Sigmoid colon (tissue), 3 donors: ENCODE measurements around the gene MBD3L2.
"Not testable (repeated sequence)": the region's sequence is repeated elsewhere in the genome, so short reads cannot be mapped to it uniquely, and the experiment has no call there.

Experiments
- CTCF ChIP-seq, 4 experiments: fragments of 450-650 bp in 3 of 4; fragments of 200-600 bp in 1 of 4; IDR thresholded peaks; one replicate each; pipeline ENCODE4 v1.5.1; 2016 to 2019; ENCODE audit warnings: antibody characterized with exemption in 4 of 4, mild to moderate bottlenecking in 3 of 4, moderate library complexity in 2 of 4
- POLR2A ChIP-seq, 2 donors: fragments of 450-650 bp; IDR thresholded peaks; one replicate each; pipeline ENCODE4 v1.6.1; 2016; ENCODE audit warnings: antibody characterized with exemption in 2 of 2, mild to moderate bottlenecking in 2 of 2, moderate library complexity in 2 of 2

DNA sequence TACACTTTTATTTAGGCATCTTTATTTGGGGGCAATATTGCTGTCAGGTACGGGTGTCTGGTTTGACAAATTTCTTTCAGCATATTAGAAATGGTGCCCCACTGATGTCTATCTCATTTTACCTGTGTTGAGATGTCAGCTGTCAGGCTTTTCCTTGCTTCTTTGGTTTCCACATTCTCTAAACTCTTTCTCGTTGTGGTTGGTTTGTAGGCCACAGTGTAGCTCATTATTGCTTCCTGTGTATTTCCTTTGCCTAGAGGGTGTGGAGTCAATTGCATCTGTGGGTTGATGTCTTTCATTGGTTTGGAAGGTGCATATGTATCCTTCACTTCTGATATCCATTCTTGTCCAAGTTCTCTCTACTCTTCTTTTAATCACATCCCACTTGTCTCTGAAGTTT lies 10.9 kb downstream of the MBD3L2 start:
- TF ChIP-seq CTCF, POLR2A (IDR thresholded peaks at IDR 0.05): not testable (repeated sequence)
